ENCODE results near the gene DDX31.

DNA sequence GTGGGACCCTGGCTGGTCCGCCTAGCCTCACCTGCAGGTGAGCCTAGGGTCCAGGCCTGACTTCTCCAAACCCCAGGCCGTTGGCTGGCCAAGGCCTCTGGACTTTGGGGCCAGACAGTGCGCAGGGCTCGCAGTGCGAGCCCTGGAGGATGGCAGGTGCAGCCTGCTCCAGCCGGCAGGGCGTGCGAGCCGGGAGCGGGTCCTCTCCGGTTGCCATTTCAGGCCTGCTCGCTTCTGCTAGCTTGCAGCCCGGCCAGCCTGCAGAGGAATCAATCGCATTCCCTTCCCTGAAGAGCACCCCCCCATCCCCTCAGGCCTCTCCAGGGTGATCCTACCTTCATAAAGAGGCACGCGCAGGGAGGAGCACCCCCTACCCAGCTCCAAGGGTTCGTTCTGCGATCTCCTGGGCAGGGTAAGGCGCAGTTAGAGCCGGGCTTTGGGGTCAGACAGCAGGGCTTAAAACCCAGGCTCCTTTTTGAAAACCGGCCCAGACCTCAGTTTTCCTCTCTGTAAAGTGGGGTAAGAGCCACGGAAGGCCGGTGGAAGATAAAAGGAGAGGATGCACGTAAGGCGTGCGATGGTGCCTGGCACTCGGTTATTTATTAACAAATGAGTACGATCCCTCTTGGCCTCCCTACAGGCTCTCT lies 81.2 kb downstream of the DDX31 start:
- TF ChIP-seq, protein P1, sequence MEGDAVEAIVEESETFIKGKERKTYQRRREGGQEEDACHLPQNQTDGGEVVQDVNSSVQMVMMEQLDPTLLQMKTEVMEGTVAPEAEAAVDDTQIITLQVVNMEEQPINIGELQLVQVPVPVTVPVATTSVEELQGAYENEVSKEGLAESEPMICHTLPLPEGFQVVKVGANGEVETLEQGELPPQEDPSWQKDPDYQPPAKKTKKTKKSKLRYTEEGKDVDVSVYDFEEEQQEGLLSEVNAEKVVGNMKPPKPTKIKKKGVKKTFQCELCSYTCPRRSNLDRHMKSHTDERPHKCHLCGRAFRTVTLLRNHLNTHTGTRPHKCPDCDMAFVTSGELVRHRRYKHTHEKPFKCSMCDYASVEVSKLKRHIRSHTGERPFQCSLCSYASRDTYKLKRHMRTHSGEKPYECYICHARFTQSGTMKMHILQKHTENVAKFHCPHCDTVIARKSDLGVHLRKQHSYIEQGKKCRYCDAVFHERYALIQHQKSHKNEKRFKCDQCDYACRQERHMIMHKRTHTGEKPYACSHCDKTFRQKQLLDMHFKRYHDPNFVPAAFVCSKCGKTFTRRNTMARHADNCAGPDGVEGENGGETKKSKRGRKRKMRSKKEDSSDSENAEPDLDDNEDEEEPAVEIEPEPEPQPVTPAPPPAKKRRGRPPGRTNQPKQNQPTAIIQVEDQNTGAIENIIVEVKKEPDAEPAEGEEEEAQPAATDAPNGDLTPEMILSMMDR (IDR thresholded peaks at IDR 0.05) = no peak
- no peak for TF ChIP-seq POLR2A (IDR thresholded peaks at IDR 0.05)

All from thyroid gland (tissue), 4 donors.